Measurements from ENCODE around the gene DYRK2. TPM values are rescaled to one million over a fixed set of nuclear protein-coding genes. Genes with fewer than 3 reads are reported as not detected.

Gene DYRK2
- 65.3 TPM for polyA plus RNA-seq (ENCODE audit: insufficient read length)

- DNase-seq, result peak; percentile 92
Measured at GRCh38 chr12:67648521-67649260, at the start of gene DYRK2. TSS of gene DYRK2 (plus strand) at chr12:67648745. CDS start at chr12:67649134, 389 bp downstream.

- DNase-seq, result no peak
Measured at GRCh38 chr12:67599691-67600090, 48.9 kb upstream of the DYRK2 start.

- DNase-seq, result peak; percentile 23
Measured at GRCh38 chr12:67601126-67601525, 47.4 kb upstream of the DYRK2 start.

GRCh38 chr12:67609226-67609870 lies 39.2 kb upstream of the DYRK2 start:
- no peak for DNase-seq

GRCh38 chr12:67613040-67613439 lies 35.5 kb upstream of the DYRK2 start:
- DNase-seq, result no peak

- no peak for DNase-seq
Measured at GRCh38 chr12:67617629-67618028, 30.9 kb upstream of the DYRK2 start.

GRCh38 chr12:67618303-67618702 lies 30.2 kb upstream of the DYRK2 start:
- DNase-seq, result no peak

GRCh38 chr12:67621112-67621511 lies 27.4 kb upstream of the DYRK2 start:
- no peak for DNase-seq

GRCh38 chr12:67621926-67622325 lies 26.6 kb upstream of the DYRK2 start:
- DNase-seq, result no peak

- DNase-seq, result no peak
Measured at GRCh38 chr12:67623259-67623658, 25.3 kb upstream of the DYRK2 start.

- no peak for DNase-seq
Measured at GRCh38 chr12:67624355-67624754, 24.2 kb upstream of the DYRK2 start.

- DNase-seq, result no peak
Measured at GRCh38 chr12:67625004-67625403, 23.5 kb upstream of the DYRK2 start.

- DNase-seq, result no peak
Measured at GRCh38 chr12:67626156-67626555, 22.4 kb upstream of the DYRK2 start.

GRCh38 chr12:67630373-67631088 lies 18.0 kb upstream of the DYRK2 start:
- DNase-seq, result no peak

- no peak for DNase-seq
Measured at GRCh38 chr12:67632005-67632404, 16.5 kb upstream of the DYRK2 start.

GRCh38 chr12:67633024-67633610 lies 15.4 kb upstream of the DYRK2 start:
- no peak for DNase-seq

GRCh38 chr12:67633708-67634107 lies 14.8 kb upstream of the DYRK2 start:
- no peak for DNase-seq

GRCh38 chr12:67634303-67634761 lies 14.2 kb upstream of the DYRK2 start:
- no peak for DNase-seq

- no peak for DNase-seq
Measured at GRCh38 chr12:67637718-67638117, 10.8 kb upstream of the DYRK2 start.

GRCh38 chr12:67638694-67639093 lies 9.9 kb upstream of the DYRK2 start:
- DNase-seq, result no peak

- DNase-seq, result peak; percentile 47
Measured at GRCh38 chr12:67640863-67641262, 7.7 kb upstream of the DYRK2 start.

GRCh38 chr12:67645126-67645525 lies 3.4 kb upstream of the DYRK2 start:
- DNase-seq, result no peak

- no peak for DNase-seq
Measured at GRCh38 chr12:67645601-67646000, 2.9 kb upstream of the DYRK2 start.

All from hindlimb muscle (tissue), 1 donor.